Activated naive CD4-positive, alpha-beta T cell (primary cell): ENCODE data around the gene SPEF1.
"Not testable (repeated sequence)": the region's sequence is repeated elsewhere in the genome, so short reads cannot be mapped to it uniquely, and the experiment has no call there.

Experiments
- DNase-seq, 4 experiments: peaks; one replicate each; lab custom pipeline; 2025; lab: John Stamatoyannopoulos, UW

Gene SPEF1, protein sequence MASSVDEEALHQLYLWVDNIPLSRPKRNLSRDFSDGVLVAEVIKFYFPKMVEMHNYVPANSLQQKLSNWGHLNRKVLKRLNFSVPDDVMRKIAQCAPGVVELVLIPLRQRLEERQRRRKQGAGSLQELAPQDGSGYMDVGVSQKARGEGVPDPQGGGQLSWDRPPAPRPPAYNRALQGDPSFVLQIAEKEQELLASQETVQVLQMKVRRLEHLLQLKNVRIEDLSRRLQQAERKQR

DNA sequence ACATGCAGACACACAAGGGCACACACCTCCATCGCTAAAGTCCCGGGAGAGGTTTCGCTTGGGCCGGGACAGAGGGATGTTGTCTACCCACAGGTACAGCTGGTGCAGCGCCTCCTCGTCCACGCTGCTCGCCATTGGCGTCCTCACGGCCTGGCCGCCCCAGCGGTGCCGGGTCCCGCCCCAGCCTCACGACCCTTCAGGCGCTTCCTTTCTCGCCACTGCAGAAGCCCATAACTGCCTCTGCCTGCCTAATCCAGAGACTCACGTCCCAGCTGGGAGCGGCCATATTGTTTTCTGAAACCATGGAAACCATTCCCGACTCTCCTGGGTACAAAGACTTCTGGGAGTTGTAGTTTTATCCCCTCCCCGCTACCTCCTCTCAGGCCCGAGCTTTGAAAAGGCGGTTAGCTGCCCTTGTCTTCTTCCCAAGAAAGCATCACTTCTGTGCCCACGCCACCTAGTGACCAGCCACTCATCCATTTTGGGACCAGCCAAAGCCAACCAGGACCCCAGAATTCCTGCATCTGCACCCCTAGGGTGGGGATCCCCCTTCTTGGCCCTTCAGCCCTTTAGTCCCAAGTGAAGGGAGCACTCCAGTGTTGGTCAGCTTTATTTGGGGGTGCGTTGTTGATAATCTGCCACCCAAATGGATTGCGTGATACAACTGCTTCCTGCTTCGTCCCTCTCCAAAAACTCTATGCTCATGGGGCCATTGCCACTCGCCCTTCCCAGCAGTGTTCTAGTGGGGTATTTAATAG, at the start of gene SPEF1:
SPEF1 (minus strand) TSS at position 296 of the 758 bp plus-strand sequence; CDS start at position 135, 161 bp downstream.
- no peak for DNase-seq

DNA sequence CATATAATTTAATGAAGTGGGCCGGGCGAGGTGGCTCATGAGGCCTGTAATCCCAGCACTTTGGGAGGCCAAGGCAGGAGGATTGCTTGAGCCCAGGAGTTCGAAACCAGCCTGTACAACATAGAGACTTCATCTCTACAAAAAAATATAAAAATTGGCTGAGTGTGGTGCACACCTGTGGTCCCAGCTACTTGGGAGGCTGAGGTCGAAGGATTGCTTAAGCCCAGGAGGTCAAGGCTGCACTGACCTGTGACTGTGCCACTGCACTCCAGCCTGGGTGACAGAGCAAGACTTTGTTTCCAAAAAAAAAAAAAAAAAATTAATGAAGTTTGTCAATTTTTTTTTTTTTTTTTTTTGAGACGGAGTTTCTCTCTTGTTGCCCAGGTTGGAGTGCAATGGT, 48.6 kb upstream of the SPEF1 start:
- not testable (repeated sequence) for DNase-seq

DNA sequence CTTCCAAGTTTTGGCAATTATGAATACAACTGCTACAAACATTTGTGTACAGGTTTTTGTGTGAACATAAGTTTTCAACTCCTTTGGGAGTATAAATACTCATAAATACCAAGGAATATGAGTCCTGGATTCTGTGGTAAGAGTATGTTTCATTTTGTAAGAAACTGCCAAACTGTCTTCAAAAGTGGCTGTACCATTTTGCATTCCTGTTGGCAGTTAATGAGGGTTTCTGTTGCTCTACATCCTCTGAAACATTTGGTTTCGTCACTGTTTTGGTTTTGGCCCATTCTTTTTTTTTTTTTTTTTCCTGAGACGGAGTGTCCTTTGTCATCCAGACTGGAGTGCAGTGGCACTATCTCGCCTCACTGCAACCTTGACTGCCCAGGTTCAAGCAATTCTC, 47.5 kb upstream of the SPEF1 start:
- DNase-seq, result no peak

DNA sequence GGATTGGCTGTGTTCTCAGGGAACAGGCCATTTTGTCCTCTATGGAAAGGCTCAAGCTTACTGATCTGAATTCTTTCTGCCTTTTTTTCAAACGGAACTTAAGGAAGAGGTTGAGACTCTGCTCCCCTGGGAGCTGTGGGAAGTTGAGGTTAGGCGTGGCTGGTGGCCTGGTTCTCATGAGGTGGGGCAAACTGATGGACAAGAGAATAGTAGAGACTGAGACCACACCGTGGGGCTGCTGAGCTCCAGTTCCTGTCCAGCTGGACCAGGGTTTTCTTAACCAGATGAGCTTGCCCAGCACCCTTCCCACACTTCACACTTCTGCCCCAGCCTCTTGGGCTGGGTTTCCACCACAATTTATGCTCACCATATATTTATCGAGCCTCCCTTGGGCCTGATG, 45.2 kb upstream of the SPEF1 start:
- DNase-seq, result no peak

DNA sequence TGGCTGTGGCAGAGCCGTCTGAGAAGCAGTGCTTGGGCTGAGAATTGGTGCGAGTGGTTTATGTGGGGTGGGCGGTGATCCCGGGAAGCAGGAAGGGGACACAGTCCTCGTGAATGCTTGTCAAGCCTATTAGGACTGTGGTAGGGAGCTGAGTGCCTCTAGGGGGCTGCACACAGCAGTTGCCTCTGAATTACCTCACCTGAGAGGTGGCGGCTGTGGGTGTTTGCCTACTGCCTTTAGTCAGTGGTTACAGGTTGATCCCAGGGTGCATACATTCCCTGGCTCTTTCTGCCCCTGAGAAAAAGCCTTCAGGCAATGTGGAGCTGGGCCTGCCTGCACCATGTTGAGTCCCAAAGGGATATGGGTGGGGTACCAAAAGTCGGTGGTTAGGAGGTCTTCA, 44.3 kb upstream of the SPEF1 start:
- no peak for DNase-seq

DNA sequence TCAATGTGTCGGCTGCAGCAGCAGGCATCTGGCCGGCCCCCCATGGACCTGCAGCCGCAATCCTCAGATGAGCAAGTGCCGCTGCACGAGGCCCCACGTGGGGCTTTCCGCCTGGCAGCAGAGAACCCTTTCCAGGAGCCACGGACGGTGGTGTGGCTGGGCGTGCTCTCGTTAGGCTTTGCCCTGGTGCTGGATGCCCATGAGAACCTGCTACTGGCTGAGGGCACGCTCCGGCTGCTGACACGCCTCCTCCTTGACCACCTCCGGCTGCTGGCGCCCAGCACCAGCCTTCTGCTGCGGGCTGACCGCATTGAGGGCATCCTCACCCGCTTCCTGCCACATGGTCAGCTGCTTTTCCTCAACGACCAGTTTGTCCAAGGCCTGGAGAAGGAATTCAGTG, 42.6 kb upstream of the SPEF1 start:
- DNase-seq, result no peak

DNA sequence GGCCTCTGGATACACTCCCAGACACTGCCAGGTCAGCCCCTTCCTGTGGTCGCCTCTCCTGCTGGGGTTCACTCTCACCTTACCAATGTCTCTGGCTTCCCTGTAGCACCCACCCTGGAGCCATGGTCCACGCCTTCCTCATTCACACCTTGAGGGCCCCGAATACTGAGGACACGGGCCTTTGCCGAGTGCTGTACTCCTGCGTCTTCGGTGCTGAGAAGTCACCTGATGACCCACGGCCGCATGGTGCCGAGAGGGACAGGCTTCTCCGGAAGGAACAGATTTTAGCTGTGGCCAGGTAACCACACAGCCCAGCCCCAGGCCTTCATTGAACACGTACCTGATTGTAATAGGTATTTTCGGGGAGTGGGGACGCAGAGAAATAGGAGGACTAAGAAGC, 40.7 kb upstream of the SPEF1 start:
- no peak for DNase-seq

DNA sequence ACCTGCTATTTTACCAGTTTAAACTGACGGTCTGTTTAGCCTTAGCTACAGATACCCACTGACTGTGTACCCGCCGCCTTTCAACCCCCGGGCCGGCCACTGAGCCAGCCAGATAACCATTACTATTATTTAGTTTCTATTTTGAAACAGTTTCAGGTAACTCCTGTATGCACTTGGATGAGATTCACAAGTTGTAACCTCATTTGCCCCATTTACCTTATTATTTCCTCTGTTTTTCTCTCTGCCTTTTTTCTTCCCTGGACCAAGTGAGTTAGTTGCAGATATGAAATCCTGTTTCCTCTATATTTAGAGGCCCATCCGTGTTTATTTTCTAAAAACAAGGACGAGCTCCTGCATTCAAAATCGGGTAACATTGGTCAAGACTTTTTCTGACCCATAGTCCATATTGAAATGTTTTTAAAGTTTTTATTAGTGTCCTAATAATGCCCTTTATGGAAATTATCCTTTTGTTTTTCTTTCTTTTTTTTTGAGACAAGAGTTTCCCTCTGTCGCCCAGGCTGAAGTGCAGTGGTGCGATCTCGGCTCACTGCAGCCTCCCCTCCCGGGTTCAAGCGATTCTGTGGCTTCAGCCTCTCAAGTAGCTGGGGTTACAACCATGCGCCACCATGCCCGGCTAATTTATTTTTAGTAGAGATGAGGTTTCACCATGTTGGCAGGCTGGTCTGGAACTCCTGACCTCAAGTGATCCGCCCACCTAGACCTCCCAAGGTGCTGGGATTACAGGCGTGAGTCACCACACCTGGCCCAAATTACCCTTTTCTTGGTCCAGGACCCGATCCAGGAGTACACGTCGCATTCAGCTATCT, 39.9 kb upstream of the SPEF1 start:
- DNase-seq, result no peak

DNA sequence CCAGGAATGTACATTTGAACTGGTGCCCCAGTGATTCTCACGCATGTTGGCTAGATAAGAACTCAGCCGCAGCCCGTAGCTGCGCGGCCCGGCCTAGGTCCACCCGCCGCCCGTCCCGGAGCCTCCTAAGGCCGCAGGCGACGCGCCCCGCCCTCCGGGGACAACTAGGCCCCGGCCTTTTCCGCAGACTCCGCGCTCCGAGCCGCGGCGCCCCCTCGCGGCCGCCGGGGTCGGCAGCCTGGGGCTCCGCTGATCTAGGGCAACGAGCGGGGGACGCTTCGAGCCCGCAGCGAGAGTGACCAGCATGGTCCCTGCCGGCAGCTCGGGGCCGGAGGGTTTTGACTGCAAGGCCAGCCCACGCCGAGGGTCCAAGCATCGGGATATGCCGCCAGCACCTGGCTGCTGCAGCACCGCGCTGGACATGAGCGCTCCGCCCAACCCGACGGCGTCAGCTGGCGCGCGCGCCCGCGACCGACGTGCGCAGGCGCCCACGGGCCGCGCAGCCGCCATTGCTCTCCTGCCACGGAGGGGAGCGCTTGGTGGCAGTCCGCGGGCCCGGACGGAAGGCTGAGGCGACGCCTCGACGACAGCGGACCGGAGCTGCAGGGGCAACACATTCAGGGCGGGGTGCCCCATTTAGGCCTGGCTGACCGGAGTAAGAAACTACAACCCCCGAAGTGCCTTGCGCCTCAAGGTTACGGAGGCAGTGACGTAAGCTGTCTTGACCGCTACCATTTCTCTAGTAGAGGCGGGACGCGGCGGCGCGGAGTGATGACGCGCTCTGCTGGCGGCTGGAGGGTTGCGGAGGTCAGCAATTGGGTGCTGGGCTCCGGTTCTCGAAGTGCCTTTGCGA, 39.0 kb upstream of the SPEF1 start, which contains the start of gene AP5S1:
AP5S1 (plus strand) TSS at position 500 of the 853 bp plus-strand sequence. CDS start 1,571 bp downstream, outside the sequence.
- DNase-seq, result peak; percentile 77 to 92 (median 87)

DNA sequence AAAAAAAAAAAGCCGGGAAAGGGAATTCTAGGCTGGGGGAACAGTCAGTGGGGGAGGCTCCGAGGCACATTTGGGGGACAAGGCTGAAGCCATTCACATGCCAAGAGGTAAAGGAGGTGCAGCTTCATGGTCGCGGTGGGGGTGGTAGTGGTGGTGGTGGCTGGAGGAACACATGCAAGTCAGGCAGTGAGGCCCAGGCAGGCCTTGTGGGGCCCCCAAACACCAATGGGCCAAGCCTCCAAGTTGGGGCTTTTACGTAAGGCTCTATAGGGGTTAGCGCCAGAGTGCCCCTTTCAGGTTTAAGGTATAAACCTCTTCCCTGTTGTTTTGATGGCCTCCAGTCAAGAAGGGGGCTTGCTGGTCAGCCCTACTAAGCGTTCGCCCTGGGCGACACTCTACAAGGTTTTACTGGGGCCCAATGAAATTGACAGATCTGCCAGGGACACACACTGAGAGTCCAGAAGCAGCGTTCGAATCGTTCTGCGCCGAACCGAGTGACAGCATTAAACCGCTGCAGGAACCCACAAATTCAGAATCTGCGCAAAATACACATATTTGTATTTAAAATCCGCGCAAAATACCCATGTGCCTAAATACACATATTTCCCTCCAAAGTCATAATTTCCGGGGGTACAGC, 38.3 kb upstream of the SPEF1 start:
- DNase-seq, result no peak

DNA sequence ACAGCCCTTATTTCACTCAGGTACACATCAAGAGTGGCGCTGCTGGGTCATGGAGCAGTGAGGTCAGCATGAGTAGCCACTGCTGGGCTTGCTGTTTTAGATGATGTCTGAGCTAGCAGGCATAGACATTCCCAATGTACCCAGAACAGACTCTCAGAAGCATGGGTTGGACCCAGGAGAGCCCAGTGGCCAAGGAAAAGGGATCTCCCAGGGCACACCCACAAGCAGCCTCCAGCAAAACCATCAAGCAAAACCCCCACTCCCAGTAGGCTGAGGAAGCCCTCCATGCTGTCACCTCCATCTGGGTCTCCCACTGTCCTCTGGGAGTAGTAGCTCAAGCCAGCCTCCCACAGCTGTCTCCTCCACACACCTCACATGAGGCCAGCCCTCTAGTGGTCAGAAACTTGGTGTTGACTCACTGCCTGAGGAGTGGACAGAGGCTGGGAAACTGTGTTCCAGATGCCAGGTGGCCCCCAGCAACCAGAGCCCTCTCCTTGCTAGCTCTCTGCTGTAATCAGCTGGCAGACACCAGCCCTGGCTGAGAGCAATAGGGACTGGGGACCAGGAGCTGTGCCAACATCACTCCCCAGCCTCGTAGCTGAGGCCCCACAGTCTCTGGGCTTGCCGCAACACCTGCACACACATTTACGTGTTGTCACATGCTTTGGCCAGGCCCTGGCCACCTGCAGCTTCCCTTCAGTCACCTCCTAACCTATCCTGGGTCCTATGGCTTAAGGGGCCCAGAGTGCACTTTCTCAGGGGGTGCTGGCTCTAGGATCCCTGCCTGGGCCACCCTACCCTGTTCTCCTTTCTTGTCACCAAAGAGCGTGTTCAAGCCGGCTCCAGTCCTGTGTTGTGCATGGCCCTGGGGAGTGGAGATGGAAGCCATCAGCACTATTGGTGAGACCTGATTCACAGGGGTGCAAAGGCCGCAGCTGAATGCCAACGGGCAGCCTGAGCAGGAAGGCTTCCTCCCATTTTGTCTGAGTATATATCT, 37.2 kb upstream of the SPEF1 start:
- DNase-seq, result no peak

DNA sequence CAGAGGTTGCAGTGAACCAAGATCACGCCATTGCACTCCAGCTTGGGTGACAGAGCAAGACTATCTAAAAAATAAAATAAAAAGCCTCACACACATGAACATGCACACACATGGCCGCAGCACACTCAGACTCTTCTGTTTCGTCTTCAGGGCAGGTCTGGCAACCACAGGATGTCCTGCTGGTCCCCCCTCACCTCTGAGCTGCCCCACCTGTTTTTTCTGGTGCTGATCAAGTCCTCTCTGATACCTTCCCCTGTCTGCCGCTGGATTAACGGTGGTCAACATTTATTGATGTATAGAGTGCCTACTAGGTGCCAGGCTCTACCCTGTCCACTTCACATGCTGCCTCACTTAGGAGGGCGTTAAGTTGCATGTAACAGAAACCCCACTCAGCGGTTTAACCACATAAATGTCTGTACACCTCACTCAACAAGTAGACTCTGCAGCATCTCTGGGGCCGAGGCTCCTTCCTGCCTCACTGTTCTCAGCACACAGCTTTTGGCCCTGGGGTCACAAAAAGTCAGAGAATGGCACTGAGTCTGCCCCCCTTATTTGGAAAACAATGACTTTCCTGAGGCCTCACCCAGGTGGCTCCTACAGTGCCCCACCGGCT, 34.6 kb upstream of the SPEF1 start:
- DNase-seq, result peak in 1 of 4 experiments; percentile 13

DNA sequence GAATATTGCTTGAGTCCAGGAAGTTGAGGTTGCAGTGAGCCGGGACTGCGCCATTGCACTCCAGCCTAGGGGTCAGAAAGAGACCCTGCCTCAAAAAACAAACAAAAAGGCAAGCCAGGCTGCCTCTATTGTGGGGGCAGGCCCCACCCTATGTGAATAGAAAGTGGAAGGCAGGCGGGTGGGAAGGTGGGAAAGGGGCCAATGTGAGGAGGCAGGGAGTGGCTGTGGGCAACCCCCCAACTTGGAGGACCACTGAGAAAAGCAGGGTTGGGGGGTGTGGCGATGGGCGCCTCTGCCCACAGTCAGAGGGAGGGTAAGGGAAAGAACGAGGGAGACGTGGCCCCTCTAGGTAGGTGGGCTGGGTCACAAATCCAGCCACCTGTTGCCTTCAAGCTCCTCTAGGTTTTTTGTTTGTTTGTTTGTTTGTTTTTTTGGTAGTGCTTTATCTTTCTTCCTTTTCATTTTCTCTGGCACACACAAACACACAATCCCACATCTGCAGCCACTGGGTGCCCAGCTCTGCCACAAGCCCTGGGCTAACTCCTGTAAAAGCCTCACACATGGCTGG, 33.8 kb upstream of the SPEF1 start:
- no peak for DNase-seq

DNA sequence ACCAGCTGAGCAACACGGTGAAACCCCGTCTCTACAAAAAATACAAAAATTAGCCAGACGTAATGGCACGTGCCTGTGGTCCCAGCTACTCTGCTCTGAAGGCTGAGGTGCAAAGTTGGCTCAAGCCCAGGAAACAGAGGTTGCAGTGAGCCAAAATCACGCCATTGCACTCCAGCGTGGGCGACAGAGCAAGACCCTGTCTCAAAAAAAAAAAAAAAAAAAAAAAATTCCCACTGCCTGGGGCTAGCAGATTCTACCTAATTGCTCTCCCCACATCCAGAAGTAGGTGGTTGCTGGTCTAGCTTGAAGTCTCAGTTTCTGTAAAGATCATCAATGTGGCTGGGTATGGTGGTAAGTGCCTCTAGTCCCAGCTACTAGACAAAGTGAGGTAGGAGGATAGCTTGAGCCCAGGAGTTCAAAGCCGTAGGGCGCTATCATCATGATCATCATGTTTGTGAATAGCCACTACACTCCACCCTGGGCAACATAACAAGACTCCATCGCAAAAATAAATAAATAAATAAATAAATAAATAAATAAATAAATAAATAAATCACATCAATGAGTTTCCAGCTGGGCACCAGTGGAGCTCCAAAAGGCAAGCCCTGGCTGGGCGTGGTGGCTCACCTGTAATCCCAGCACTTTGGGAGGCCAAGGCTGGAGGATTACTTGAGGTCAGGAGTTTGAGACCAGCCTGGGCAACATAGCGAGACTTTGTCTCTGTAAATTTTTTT, 32.8 kb upstream of the SPEF1 start:
- no peak for DNase-seq

DNA sequence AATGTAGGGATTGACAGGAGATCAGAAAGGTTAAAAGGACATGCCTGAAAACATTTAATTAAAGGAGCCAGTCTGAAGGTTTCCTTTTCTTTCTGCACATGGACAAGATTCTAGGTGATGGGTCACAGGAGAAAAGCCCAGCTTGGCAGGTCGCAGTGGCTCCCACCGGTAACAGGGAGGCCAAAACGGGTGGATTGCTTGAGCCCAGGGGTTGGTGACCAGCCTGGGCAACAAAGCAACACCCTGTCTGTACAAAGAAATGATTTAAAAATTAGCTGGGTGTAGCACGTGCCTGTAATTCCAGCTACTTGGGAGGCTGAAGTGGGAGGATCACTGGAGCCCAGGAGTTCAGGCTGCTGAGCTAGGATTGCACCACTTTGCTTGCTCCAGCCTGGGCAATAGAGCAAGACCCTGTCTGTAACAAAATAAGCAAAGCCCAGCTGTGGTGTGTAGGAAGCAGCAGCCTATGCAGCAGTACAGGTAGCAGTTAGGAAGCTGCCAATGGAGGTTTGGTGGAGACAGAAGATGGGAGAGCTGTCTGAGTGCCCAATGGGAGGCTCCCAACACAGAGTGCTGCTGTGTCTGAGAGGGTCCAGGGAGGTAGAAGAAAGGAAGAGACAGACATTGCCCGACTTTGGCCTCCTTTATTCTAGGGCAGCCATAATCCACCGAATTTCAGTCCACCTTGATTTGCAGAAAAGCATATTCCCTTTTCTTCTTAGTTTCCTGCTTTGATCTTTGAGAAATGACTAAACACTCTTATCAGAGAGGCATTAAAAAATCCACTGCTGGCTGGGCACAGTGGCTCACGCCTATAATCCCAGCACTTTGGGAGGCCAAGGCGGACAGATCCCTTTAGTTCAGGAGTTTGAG, 32.0 kb upstream of the SPEF1 start:
- no peak for DNase-seq

DNA sequence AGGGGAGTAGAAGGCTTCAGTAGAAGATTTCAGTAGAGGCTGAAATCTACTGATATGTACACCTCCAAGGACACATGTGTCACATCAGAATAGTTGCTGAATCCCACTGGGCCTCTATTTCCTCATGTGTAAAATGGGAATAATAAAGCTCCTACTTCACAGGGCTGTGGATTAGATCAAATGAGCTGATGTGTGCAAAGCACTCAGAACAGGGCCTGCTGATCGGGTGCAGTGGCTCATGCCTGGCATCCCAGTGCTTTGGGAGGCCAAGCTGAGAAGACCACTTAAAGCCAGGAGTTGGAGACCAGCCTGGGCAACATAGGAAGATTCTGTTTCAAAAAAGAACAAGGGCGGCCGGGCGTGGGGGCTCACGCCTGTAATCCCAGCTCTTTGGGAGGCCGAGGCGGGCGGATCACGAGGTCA, 31.0 kb upstream of the SPEF1 start:
- DNase-seq, result no peak
